ENCODE data around the gene MAST4.

Gene MAST4

DNA sequence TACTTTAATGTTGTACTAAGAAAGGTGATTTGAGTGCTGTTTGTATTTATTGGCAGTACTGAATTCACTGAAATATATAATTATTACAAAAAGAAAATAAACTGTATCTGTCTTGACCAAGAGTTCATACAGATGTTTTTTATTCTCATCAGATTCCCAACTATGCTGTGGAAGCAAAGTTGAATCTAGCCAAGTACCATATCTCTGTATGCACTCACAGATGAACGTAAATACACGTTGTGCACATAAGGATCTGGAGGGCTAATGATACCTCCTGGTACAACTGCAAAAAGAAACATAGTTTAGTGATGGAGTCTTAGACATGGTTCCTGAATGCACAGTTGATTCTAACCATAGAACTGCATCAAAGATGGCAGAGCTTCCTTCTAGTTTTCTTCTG is 431.0 kb downstream of the MAST4 start:
- DNase-seq = no peak

DNA sequence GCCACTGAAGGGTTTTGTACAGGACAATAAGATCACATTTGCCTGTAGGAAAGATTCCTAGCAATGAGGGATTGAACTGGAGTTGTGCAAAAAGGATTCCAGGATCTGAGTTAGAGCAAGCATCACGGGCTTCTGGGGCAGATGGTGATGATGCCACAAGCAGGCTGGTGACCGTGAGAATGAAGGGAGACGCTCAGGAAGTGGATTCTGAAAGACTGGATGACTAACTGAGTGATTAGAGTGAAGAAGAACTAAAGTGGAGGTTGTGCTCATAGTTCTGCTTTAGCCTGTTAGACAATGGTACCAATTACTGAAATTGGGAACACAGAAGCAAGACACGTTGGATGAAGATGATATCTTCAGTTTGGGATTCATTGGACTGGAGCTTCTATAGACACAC is 432.2 kb downstream of the MAST4 start:
- DNase-seq = no peak

DNA sequence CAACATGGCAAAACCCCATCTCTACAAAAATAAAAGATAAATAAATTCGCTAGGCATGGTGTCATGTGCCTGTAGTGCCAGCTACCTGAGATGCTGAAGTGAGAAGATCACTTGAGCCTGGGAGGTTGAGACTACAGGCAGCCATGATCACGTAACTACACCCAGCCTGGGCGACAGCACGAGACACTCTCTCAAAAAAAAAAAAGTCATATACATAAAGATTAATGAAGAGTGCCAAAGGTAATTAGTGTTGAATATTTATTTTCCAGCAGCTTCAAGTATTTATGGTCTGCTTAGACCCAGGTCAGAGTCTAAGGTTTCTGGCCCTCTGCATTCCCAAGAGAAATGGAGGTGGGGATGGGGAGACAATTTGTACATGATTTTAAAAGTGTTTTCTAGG is 432.7 kb downstream of the MAST4 start:
- DNase-seq = no peak

DNA sequence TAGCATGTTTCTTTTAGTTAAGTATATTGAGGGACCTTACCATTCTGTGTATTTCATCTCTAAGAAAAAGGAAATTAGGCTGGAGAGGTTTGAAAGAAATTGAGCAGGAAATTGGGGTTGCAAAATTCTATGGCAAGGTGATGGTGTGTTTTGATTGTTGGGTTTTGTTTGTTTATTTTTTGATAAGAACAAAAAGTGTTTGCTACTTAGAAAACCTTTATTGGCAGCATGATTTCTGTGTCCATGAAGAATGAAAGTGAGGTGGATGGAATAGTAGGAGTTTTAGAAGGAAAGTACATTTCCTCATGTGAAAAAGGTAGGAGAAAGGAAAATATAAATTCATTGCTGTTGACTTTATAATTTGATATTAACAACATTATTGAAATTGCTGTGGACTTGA is 433.3 kb downstream of the MAST4 start:
- no peak for DNase-seq

DNA sequence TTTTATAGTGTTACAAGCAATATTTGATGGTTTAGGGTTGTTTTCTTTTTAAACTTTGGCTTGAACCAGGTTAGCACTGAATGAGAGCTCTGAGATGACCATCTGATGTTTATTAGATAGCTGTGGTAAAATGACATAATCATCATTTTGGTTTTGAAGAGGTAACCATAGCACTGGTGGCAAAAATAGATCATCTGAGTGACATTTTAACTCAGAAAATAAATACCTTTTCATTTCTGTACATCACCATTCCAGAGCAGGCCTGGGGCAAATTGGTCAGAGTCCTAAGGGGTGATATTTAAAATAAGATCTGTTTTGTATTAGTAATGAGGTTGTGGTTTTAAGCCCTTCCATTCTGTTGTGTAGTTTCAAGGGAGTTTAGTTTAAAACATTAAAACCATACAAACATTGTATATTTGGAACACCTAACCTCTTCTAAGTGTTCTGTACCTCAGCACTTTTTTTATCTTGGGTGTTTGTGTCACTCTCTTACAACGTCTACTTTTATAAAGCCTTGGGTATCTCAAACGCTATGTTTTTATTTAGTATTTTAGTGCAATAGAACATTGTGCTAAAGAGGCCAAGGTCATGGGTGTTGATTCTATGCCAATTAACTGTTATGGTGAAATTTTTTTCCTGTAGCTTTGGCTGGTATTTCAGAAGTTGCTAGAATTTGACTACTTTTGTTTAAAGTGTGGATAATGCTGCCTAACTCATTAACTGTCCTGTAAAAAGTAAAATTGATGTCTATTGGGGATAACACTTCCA is 434.3 kb downstream of the MAST4 start:
- no peak for DNase-seq

DNA sequence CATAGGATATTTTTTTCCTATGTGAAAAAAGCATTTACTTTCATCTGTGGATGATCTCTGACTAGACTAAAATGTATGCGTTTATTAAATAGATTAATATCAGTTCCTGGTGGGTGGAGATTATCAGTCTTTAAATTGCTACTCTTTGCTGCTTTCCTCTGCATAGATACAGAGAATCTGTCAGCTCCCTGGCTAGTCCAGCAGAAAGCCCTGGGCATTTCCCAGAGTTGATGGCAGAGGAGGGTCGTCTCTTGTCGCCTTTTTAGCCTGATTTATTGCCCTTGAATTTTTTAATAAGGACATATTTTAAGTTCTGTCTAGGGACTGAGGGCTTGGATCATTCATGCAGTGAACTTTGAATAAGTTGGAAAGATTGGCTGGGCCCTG is 434.9 kb downstream of the MAST4 start:
- DNase-seq = no peak

DNA sequence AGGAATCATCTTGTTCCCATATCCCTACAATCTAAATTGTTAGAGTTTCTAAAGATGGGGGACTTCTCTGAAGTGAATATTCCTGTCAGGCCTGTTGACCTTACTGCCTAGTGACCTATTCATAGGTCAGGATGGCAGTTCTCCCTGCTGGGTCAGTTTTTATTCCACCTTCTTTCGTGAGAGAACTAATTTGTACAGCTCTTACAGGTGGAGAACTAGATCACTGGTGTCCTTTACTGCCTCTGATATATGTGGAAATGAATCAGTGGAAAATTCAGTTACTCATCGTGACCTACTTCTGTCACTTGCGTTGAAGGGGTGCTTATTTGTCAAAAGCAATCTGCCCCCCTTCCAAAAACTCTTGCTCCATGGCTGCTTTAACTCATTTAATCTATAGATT is 435.5 kb downstream of the MAST4 start:
- no peak for DNase-seq

DNA sequence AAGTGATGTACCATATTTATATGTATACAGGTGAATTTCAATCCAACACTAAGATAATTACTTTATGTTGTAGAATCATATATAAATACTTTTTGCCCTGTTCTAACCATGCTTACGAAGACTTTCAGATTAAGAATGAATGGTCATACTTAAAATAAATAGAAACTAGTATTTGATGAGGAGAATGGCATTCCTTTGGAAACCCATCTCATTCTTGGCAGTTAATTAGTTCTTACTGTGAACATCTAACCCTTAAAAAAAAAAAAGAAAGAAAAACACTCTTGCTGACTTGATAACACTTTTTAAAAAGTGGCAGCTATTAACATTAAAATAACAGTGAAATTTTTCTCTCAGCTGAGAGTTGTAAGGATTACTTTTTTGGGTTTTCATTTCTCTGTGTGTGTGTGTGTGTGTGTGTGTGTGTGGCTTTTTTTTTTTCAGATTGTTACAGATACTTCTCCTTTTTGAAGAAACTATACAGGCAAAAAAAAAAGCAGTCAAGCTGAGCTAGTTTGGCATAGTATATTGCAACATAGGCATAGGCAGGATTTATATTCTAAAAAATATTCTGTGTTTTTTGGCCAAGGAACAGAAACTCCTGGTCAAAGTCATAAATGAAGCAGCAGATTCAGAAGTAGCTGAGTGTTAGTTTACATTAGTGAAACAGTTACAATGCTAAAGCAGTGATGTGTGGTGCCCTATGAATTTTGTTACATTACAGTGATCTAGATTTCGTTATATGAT is 436.9 kb downstream of the MAST4 start:
- no peak for DNase-seq

DNA sequence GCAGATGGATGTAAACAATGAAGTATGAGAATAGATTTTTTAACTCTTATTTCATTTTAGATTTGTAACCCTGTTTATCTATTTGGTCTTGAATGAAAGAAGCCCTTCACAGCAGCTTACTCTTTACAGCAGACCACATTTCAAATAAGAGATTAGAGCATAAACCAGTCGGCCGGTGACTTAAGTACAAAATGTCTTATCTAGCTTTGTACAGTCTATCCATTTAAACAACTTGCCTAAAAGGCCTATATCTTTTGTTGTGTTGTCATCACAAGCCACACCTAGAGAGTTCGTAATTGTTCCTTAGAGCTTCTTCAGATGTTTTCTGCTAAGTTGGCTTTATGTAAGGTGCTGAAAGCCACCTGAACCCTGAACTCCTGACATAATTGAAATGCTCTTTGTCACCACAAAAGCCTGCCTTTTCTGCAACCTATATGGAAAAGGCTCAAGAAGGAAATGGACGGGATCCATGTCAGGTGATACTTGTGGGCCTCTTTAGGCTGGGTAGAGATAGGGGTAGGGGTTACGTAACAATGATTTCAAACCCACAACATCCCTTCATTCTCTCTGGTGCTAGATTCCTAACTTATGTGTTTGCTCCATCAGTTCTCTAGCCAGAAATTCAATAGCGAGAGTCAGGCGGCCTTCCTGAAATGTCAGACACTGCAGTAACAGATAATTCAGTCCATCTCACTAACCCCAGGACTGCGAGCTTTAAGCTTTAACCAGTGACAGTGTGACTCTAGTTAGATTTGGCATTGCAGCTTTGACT is 437.9 kb downstream of the MAST4 start:
- no peak for DNase-seq

DNA sequence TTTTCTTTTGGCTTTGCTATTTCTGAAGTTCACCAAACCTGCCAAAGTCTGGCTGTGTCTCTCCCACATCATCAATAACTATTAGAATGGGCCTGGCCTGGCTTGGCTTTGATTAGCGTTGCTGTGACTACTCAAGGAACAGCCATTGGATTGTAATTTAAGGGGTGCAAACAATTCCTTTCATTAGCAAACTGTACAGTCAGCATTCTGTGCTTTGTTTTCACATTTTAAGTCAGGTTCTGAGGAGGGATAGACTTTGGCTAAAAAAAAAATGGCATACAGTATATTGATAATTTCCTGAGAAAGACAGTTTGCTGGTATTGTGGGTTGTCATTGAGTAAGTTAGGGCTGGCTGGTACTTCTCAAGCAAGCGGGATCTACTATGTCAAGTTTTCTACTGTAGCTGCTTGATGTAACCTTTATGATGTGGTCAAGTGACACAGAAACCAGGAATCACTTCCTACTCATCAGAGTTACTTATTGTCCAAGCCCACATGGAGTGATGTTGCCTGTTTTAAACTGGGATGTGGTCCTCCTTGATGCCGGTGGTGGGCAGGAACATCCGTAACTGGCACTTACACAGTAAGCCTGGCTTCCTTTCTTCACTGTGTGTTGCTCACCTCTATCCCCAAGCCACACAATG is 439.0 kb downstream of the MAST4 start:
- DNase-seq = no peak

DNA sequence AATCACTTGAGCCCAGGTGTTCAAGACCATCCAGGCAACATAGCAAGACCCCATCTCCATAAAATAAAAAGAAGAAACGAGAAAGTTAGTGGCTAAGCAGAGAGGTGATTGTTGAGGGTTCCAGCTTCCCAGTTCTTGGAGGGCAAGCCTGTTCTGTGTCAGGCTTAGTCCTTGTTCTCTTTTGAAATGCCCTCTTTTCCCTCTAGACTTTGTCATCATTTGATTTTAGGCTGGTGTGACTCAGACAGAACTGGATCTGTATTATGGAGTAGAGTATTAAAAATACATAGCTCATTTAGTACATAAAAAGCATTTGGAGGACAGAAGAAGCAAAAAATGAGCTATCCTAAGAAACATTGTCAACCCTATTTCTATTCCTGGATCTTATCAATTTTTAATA is 441.0 kb downstream of the MAST4 start:
- no peak for DNase-seq

DNA sequence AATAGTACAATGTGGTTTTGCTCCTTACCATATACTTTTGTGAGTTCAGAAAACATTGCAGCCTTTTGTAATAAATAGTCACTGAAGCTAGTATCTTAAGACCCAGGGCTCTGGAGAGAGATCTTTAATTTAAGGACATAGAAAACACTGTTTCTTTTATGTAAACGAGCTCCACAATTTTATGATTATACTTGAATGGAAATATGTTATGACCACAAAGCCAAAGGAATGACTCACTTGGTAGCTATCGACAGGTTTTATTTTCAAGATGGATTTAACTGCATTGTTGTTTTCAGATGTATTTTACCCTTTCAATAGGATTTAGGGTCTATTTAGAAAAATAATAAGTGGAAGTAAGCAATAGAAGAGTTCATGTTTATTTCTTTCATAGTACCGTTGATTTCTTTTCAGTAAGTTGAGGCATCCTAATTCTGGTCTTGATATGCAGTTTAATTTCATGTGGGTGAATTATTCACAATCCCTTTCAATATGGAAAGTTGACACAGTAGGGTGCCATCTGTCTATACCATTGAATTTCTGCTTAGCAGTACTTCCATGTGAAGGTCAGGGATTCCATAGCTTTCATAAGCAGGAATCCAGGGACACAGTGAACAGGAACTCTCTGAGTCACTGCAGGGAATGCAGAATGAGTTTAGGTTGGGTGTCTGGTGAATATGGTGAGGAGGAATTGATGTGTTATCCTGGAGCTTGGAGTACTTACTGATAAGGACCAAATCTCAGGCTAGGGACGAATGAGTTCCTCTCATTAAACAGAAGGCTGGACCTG is 442.8 kb downstream of the MAST4 start:
- DNase-seq = no peak

DNA sequence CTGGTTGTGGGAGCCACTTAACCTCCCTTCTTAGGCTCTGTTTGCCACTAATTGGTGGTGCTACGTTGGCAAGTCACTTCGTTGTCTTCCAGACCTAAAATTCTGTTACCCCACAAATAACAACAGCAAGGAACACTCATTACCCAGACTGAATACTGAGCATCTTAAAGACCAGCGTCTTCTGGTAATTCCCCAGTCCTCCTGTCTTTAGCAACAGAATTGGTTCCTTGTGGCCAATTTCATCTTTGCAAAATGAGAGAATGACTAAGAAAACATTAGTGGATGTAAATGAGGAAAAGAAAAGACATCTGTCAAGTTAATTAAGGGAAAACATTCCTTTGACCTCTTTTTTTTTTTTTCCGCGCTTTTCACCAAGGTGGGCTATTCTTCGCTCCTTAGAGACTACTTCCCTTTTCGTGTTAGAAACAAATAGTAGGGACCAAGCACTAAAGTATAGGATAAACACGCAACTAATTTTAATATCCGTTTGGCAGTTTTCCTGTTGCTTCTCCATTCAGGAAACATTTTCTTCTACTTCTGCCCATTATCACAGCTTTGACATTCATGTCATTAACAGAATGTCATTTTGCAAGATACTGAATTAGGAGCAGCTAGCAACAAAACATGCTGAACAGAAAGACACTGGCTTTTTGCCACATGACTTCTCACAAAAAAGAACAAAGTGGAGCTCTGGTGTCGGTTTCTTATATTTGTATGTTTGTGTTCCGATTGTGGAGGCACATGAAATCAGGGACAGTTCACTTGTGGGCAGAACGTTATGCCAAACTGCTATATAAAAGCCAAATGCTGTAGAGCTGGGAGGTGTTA is 446.2 kb downstream of the MAST4 start:
- DNase-seq = no peak

DNA sequence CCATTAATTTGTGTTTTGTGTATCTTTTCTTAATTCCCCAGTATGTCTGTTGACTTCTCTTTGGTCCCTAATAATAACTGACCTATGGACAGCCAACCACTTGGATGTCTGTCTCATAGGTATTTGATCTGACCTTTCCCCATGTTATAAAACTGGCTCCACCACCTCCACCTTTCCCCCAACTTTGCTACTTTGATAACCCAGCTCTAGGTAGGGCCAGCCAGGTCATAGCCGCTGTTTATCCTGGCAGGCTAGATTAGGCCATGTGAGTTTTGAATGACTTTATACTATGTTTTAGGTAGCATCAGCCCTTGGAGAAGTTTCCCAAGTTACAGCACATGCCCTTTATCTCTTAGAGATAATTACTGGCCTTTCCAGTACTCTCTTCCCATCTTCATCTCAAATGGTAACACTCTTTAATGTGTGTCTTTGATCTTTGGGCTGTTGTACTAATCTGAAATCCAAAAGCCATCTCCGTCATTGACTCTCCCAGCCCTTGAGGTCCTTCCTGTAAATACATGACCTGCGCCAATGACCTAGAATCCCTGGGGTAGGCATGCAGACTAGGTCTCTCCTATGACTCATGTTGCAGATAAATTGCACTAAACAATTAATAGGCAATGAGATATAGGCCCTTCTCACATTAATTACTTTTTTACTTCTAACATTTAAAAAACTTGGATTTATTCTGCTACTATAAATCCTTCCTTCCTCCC is 447.8 kb downstream of the MAST4 start:
- no peak for DNase-seq

DNA sequence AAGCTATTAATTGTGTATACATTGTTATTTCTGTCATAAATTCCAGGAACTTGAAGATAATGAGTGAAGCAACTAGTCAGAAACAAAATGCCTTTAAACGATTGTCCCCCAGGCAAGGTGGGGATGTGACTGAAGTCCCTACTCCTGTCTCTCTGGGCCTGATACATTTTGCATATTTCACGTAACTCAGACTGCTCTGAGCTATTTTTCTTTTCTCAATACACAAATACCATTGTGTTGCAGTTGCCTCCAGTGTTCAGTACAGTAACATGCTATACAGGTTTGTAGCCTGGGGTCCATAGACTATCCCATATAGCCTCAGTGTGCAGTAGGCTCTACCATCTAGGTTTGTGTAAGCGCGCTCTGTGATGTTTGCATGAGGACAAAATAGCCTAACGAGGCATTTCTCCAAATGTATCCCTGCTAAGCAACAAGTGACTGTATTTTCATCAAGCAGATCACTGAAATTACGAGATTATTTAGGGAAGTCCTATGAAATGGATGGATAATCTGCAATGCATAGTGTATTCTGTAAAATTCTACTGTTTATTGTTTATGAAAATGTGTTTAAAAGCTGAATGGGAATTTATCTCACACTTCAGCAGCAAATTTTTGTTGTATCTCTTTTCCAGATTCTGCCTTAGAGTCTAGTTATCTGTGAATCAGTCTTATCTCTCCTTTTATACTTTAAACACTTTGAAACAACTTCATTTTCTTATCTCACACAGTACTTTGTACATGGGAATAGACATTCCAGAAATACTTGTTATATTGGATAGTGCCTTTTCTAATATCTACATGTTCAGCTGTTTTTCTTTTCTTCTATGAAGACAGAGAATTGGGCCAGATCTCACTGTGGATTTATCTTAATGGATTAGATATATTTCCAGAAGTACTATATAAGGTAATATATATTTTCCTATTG is 449.9 kb downstream of the MAST4 start:
- no peak for DNase-seq

DNA sequence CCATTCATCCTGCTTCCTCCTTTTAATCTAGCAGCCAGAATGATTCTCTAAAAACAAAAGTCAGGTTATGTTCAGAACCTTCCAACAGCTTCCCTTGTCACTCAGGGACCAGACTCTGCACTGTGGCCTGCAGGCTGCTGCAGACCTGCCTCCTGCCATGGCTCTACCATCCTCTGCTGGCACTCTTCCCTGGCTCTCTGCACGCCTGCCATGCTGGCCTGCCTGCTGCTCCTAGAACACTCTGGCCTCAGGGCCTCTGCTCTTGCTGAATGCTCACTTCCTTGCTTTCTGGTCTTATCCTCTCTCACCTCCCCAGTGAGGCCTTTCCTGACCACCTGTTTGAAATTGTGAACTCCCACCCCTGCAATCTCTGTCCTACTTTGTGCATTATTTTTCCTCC is 451.0 kb downstream of the MAST4 start:
- no peak for DNase-seq

DNA sequence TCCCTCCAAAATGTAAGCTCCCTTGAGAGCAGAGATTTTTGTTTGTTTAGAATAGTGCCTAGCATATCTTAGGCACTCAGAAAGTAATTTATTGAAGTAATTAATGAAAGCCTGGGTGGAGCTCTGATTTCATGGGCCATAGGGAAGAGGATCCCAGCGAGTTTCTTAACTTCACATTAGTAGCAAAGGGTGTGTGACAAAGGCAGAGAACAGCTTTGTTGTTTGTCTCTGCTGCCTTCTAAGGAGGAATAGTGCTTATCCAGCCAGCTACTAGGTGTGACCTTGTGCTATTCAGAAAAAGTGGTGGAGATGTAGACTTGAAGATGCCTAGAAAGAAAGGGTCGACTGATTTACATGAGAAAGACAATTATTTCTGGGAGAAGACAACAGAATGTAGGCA is 451.4 kb downstream of the MAST4 start:
- no peak for DNase-seq

DNA sequence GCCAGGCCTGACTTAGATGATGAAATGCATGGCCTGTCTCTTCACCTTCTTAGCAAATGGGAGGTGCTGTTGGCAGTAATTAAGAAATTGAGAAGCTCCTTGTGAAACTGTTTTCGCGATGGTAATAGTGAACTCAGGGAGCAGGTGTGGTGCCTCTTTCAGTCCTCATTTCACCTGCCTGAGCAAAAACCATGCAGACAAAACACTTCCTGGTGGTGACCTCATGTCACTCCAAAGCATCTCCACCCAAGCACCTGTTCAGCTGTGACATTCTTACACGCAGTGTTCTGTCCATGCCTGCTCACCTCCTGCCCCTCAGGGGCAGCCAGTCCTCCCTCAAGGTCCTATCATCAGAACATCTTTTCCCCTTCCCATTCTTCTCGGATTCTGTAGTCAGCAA is 453.9 kb downstream of the MAST4 start:
- DNase-seq = no peak

DNA sequence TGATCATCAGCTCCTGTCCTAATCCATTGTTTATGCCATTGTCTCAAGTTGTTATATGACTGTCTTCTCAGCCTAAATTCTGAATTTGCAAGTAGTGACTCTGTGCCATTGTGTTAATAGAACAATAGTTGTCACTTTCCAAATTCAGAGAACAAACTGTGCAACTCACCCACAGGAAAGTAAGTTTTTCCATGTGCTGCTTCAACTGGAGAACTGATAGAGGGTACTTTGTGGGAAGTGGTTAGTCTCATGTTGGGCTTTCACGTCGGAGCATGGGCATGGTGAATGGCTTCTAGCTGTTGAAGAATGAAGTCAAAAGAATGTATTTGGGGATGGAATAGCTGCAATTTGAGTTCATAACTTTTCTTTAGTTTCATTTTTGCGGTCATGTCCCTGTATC is 454.4 kb downstream of the MAST4 start:
- DNase-seq = no peak

DNA sequence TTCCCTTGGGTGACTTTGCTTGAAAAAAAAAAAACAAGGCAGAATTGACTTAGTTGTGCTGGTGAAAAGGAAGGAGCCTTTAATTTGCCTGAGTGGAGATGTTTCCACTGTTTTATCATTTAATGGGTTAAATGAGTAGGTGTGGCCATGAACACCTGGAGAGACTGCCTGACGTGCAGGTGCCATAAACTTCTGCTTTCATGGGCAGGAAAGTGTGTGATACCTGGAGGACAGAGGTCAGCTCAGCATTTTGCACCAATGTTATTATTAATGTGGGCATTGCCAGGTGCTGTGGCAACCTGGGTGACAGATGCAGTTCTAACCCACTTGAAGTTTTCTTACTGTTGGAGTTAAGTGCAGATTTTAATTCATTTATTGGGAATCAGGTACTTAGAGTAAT is 455.0 kb downstream of the MAST4 start:
- no peak for DNase-seq

Data from central memory CD4-positive, alpha-beta T cell (primary cell).